Type B pancreatic cell (in vitro differentiated cells): ENCODE data around the gene VEPH1. TPM values are rescaled to one million over a fixed set of nuclear protein-coding genes. Genes with fewer than 3 reads are reported as not detected.

Experiments
- DNase-seq: peaks from one replicate; pipeline ENCODE4 v3.0.0; 2021; ENCODE audit warnings: mixed read lengths; ENCODE audit not compliant: unreplicated experiment; ENCODE audit errors: extremely low spot score
- H3K27ac Mint-ChIP-seq: 2 replicates; pipeline ENCODE4 v1.8.0; 2021; ENCODE audit warnings: mild to moderate bottlenecking, mixed read lengths
- H3K27me3 Mint-ChIP-seq: 2 replicates; pipeline ENCODE4 v1.8.0; 2021; ENCODE audit warnings: mixed read lengths
- H3K36me3 Mint-ChIP-seq: 2 replicates; pipeline ENCODE4 v1.8.0; 2021; ENCODE audit warnings: mixed read lengths
- H3K4me1 Mint-ChIP-seq: one replicate; pipeline ENCODE4 v1.8.0; 2021; ENCODE audit warnings: mixed read lengths; ENCODE audit not compliant: unreplicated experiment
- H3K4me3 Mint-ChIP-seq: 2 replicates; pipeline ENCODE4 v1.8.0; 2021; ENCODE audit warnings: mild to moderate bottlenecking, mixed read lengths
- H3K9me3 Mint-ChIP-seq: 2 replicates; pipeline ENCODE4 v1.8.0; 2021; ENCODE audit warnings: mixed read lengths
- total RNA-seq: library from RNA; stranded (reverse); gene quantifications from 2 replicates; pipeline ENCODE4 v1.2.1, GENCODE V29; 2021; ENCODE audit warnings: low replicate concordance
- TF ChIP-seq, protein P1 (sequence below): fragments of 200-600 bp; sonication (generic); conservative IDR thresholded peaks from 2 replicates; pipeline ENCODE4 v1.5.0; 2021; ENCODE audit warnings: antibody characterized with exemption, mild to moderate bottlenecking

The VEPH1 gene
- total RNA-seq, 1 donor from 2014 or later = 5.9 TPM

DNA sequence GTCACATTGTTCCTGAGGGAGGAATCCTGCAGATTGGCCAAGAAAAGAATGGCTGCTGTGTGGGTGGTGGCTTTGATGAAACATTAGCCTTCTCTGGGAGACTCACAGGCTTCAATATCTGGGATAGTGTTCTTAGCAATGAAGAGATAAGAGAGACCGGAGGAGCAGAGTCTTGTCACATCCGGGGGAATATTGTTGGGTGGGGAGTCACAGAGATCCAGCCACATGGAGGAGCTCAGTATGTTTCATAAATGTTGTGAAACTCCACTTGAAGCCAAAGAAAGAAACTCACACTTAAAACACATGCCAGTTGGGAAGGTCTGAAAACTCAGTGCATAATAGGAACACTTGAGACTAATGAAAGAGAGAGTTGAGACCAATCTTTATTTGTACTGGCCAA lies 60.5 kb downstream of the VEPH1 start:
- TF ChIP-seq, protein P1, sequence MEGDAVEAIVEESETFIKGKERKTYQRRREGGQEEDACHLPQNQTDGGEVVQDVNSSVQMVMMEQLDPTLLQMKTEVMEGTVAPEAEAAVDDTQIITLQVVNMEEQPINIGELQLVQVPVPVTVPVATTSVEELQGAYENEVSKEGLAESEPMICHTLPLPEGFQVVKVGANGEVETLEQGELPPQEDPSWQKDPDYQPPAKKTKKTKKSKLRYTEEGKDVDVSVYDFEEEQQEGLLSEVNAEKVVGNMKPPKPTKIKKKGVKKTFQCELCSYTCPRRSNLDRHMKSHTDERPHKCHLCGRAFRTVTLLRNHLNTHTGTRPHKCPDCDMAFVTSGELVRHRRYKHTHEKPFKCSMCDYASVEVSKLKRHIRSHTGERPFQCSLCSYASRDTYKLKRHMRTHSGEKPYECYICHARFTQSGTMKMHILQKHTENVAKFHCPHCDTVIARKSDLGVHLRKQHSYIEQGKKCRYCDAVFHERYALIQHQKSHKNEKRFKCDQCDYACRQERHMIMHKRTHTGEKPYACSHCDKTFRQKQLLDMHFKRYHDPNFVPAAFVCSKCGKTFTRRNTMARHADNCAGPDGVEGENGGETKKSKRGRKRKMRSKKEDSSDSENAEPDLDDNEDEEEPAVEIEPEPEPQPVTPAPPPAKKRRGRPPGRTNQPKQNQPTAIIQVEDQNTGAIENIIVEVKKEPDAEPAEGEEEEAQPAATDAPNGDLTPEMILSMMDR = no peak
- no peaks in the 10 kb centered on the region for H3K9me3 Mint-ChIP-seq
- peaks cover 15% of the 10 kb centered on the region for H3K36me3 Mint-ChIP-seq
- H3K4me3 Mint-ChIP-seq = no peak overlapping the region
- no peak overlapping the region for H3K27ac Mint-ChIP-seq
- peaks cover 16% of the 10 kb centered on the region for H3K27me3 Mint-ChIP-seq
- peaks cover 18% of the 10 kb centered on the region for H3K4me1 Mint-ChIP-seq
- no peak for DNase-seq

DNA sequence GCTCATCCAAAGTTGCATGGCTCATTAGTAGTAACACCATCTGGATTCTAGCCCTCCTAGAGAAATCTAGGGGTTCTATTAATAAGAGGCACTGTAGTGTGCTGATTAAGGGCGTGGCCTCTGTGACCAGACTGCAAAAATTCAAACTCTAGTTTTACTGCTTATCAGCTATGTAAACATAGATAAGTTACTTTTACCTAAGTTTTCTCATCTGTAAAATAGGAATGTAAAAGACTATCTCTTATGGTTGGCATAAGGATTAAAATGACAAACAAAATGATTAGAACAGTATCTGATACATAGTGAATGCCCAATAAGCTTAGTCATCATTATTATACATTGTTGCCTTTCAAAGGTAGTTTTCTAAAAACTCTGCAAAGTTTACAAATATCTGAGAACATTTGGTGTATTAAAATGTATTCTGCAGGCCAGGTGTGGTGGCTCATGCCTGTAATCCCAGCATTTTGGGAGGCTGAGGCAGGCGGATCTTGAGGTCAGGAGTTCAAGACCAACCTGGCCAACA lies 62.1 kb downstream of the VEPH1 start:
- H3K36me3 Mint-ChIP-seq = peaks cover 15% of the 10 kb centered on the region
- no peak overlapping the region for H3K27ac Mint-ChIP-seq
- no peak for DNase-seq
- no peaks in the 10 kb centered on the region for H3K9me3 Mint-ChIP-seq
- peaks cover 27% of the 10 kb centered on the region for H3K27me3 Mint-ChIP-seq
- H3K4me3 Mint-ChIP-seq = peak overlapping the region; percentile 58
- H3K4me1 Mint-ChIP-seq = peaks cover 23% of the 10 kb centered on the region
- TF ChIP-seq, protein P1 = no peak

DNA sequence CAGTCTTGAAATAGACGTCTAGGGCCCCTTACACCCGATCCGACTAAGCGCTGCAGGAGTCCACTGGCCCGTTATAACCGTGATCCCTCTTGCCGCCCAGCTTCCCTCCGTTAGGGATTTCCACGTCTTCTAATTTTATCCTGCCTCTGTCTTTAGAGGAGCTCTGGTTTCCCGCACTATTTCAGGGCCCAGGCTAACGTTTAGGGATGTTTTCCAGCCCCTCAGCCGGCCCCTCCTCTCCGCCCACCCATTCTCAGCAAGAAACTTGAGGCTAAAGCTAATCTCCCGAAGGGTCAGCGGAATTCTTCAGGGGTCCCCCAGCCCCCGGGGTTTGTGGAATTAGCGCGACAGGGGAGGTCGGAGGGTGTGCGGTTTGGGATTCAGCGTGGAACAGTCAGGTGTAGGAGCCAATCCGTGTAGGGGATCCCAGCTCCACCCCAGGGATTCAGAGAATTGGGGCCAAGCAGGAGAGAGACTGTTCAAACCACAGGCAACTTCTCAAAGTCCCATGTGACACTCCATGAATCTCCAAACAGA lies 65.0 kb downstream of the VEPH1 start:
- DNase-seq = no peak
- Mint-ChIP-seq H3K9me3 (no peaks in the 10 kb centered on the region), H3K4me1 (peaks cover 14% of the 10 kb centered on the region), H3K27ac (peak overlapping the region; percentile 72), H3K36me3 (peaks cover 15% of the 10 kb centered on the region), H3K4me3 (peak overlapping the region; percentile 87), H3K27me3 (peaks cover 32% of the 10 kb centered on the region)
- TF ChIP-seq, protein P1 = no peak

DNA sequence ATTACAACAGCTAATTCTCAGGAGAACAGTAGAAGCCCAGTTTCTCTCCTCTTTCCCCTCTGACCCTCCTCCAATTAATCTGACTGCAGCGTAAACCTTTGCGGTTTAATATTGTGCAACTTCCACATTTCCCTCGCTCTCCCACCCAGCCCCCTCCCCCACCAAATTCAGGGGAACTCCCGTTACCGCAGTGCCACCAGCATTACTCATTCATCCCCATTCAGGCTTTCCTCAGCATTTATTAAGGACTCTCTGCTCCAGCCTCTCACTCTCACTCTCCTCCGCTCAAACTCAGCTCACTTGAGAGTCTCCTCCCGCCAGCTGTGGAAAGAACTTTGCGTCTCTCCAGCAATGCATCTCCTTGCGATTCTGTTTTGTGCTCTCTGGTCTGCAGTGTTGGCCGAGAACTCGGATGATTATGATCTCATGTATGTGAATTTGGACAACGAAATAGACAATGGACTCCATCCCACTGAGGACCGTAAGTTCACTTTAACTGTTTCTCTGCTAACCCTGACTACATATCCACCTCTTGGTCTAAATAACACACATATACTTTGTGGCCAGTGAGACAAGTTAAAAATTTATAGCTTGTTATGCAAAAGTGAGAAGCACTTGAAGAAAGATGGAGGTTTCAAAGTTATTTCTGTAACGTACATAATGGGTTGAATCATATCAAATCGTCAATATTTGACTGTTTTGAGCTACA lies 66.5 kb downstream of the VEPH1 start, which contains the start of gene PTX3:
TSS of gene PTX3 (plus strand) at position 268 of the 709 bp plus-strand sequence. CDS start at position 352, 84 bp downstream.
- Mint-ChIP-seq H3K27ac (peak within 1 kb of the TSS; percentile 63), H3K4me3 (peak within 1 kb of the TSS; percentile 87), H3K36me3 (peaks cover 4% of the 10 kb centered on the region), H3K27me3 (peaks cover 32% of the 10 kb centered on the region), H3K9me3 (no peaks in the 10 kb centered on the region), H3K4me1 (peaks cover 14% of the 10 kb centered on the region)
- TF ChIP-seq, protein P1 = no peak
- DNase-seq = no peak

DNA sequence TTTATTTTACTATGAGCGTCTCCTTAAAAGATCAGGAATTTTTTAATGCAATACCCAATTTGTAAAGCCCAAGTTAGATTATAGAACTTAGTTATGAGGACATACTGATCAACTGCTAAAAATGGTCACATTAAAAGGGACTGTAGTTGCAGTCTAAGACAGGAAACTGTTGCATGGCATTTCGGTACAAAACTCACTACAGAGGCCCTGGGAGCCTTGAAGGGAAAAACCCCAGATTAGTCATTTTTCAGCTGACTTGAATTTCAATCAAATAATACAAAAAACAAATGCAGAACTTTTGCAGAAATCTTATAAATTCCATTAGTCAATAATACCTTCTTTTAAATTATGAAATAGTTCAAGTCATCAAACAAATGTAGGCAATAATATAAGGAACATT lies 73.5 kb downstream of the VEPH1 start:
- Mint-ChIP-seq H3K4me1 (no peaks in the 10 kb centered on the region), H3K36me3 (peaks cover 4% of the 10 kb centered on the region), H3K4me3 (no peak overlapping the region), H3K9me3 (peaks cover under 1% of the 10 kb centered on the region), H3K27me3 (peaks cover 5% of the 10 kb centered on the region), H3K27ac (no peak overlapping the region)
- DNase-seq = no peak
- TF ChIP-seq, protein P1 = no peak
